OCI-LY3 (cell line): Measurements from ENCODE around the gene IL3RA.

Experiments used
- CTCF ChIP-seq: fragments of 200-600, 300-600 bp; sonication (generic); IDR thresholded peaks from 2 replicates; pipeline ENCODE4 v1.5.1; 2014; ENCODE audit warnings: antibody characterized with exemption, low read length, low read depth
- EZH2phosphoT487 ChIP-seq: fragments of 200-600 bp; shearing (Covaris generic); IDR thresholded peaks from 2 replicates; pipeline ENCODE4 v1.6.1; 2018; ENCODE audit warnings: antibody characterized with exemption, mixed run types, low read depth

DNA sequence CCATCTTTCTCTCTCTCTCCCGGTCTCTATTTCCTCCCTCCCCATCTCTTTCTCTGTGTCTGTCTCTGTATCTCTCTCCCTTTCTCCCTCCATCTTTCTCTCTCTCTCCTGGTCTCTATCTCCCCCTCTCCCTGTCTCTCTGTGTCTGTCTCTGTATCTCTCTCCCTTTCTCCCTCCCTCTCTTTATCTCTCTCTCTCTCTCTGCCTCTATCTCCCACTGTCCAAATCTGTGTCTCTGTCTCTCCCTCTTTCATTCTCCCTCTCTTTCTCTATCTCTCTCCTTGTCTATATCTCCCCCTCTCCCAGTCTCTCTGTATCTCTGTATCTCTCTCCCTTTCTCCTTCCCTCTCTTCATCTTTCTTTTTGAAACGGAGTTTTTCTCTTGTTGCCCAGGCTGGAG is 23.6 kb downstream of the IL3RA start:
- TF ChIP-seq EZH2phosphoT487, result no peak
- TF ChIP-seq CTCF, result no peak
